ENCODE data around the gene KCP. TPM values are rescaled to one million over a fixed set of nuclear protein-coding genes. Genes with fewer than 3 reads are reported as not detected.

KCP gene
- total RNA-seq, 1 experiment from 2014 or later = 5.3 TPM

DNA sequence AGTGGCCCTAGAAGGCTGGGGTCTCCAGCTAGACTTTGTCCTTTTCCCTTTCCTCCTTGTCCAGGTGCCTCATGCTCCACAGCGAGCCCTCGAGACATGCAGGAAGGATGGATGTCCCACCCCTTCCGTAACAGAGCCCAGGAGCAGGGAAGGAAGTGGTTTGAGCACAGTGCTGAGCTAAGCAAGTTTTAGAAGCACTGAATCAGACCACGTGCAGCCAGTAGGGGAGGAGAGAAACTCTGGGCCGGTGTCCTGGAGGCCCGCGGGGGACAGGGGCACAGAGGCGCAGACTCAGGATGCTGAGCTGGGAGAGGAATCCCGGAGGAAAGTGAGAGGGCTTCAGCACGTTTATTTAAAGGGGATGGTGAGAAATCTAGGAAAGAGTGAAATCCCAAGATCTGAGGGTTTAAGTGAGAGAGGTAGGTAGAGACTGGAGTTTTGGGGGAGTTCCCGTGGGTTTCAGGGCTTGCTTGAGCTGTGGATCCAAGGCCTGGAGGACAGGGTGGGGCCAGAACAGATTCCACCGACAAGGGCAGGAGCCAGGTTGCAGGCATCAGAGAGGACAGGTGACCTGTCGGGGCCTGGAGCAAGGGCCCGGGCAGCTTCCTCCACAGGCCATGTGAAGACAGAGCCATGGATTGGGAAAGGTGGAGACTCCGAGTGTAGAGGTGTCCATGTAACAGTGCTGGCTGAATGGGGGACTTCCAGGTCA is 22.8 kb upstream of the KCP start:
- no peak overlapping the region for H3T11ph ChIP-seq (ENCODE audit: low read length)
- no peak overlapping the region for H3K4me3 Mint-ChIP-seq
- H2BK15ac ChIP-seq (ENCODE audit: low read depth, low read length) = no peak overlapping the region
- H3K27me3 ChIP-seq (ENCODE audit: insufficient read depth, low read length) = peaks cover 11% of the 10 kb centered on the region; the same call in 1 of the 2 replicates
- H4K20me1 ChIP-seq (ENCODE audit: control insufficient read depth, insufficient read depth, insufficient read length) = no peaks in the 10 kb centered on the region
- H3K9ac ChIP-seq (ENCODE audit: extremely low read depth, insufficient read length, low read length) = no peak overlapping the region
- H3K18ac ChIP-seq (ENCODE audit: insufficient read length, low read depth, low read length) = no peak overlapping the region
- no peak overlapping the region for H3K27ac Mint-ChIP-seq
- no peak overlapping the region for H4K91ac ChIP-seq (ENCODE audit: insufficient read length, low read depth, low read length)
- H3K79me1 ChIP-seq (ENCODE audit: insufficient read depth, low read depth, low read length, poor library complexity, severe bottlenecking) = no peaks in the 10 kb centered on the region
- no peak overlapping the region for H3K14ac ChIP-seq (ENCODE audit: insufficient read depth, low read length)
- H3K4me2 ChIP-seq (ENCODE audit: insufficient read depth, insufficient read length, low read length) = no peak overlapping the region
- peaks cover 1% of the 10 kb centered on the region for H3K23me2 ChIP-seq (ENCODE audit: insufficient read length, low read depth, low read length, poor library complexity, severe bottlenecking)
- peaks cover 2 to 9% of the 10 kb centered on the region in 2 experiments for H3K4me1 Mint-ChIP-seq
- no peaks in the 10 kb centered on the region for H3K4me1 ChIP-seq (ENCODE audit: insufficient read depth, low read length)
- no peaks in the 10 kb centered on the region for H3K9me3 ChIP-seq (ENCODE audit: control insufficient read depth, low read depth, low read length)
- H3K23ac ChIP-seq (ENCODE audit: insufficient read length, low read depth, low read length) = no peak overlapping the region
- no peak overlapping the region for H4K8ac ChIP-seq (replicated peaks; ENCODE audit: insufficient read length, low read depth, low read length)
- no peaks in the 10 kb centered on the region for H3K36me3 Mint-ChIP-seq (ENCODE audit: insufficient read depth in 1 of 3, low read depth in 3 of 3)
- H2BK120ac ChIP-seq (ENCODE audit: low read depth, low read length, poor library complexity, severe bottlenecking) = no peak overlapping the region
- TF ChIP-seq, protein P1, sequence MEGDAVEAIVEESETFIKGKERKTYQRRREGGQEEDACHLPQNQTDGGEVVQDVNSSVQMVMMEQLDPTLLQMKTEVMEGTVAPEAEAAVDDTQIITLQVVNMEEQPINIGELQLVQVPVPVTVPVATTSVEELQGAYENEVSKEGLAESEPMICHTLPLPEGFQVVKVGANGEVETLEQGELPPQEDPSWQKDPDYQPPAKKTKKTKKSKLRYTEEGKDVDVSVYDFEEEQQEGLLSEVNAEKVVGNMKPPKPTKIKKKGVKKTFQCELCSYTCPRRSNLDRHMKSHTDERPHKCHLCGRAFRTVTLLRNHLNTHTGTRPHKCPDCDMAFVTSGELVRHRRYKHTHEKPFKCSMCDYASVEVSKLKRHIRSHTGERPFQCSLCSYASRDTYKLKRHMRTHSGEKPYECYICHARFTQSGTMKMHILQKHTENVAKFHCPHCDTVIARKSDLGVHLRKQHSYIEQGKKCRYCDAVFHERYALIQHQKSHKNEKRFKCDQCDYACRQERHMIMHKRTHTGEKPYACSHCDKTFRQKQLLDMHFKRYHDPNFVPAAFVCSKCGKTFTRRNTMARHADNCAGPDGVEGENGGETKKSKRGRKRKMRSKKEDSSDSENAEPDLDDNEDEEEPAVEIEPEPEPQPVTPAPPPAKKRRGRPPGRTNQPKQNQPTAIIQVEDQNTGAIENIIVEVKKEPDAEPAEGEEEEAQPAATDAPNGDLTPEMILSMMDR (conservative IDR thresholded peaks at IDR 0.05) = no peak
- H3K79me2 ChIP-seq (ENCODE audit: insufficient read depth, low read length) = no peaks in the 10 kb centered on the region
- peaks cover 0 to 2% of the 10 kb centered on the region in 2 experiments; a peak in 1 of 5 replicates for H3K9me3 Mint-ChIP-seq
- H4K5ac ChIP-seq (ENCODE audit: insufficient read length, low read depth, low read length) = no peak overlapping the region
- H2BK20ac ChIP-seq (ENCODE audit: low read depth, low read length, poor library complexity, severe bottlenecking) = no peak overlapping the region
- H3K56ac ChIP-seq (ENCODE audit: insufficient read length, low read depth, low read length) = no peak overlapping the region
- no CpG with 5 or more reads among the region's 15 CpGs for WGBS (ENCODE audit: extremely low coverage, insufficient read length, low lambda C conversion rate)
- H3K27me3 Mint-ChIP-seq (ENCODE audit: low read depth) = peaks cover 46% of the 10 kb centered on the region
- H2BK5ac ChIP-seq (ENCODE audit: insufficient read length, low read length) = no peak overlapping the region
- H2AFZ ChIP-seq (ENCODE audit: low read length) = no peak overlapping the region
- no peak overlapping the region for H2BK12ac ChIP-seq (ENCODE audit: insufficient read length, low read depth, low read length)
- DNase-seq = no peak
- H3K27ac ChIP-seq (ENCODE audit: insufficient read length, low read depth, low read length) = no peak overlapping the region
- H2AK5ac ChIP-seq (ENCODE audit: insufficient read length, low read length) = no peak overlapping the region
- no peak overlapping the region for H3K4ac ChIP-seq (ENCODE audit: low read depth, low read length)
